SU-DHL-6 (cell line): Measurements from ENCODE around the gene SPIB.

Experiments used
- H2AFZ ChIP-seq: fragments of 200-600 bp; sonication (generic); 2 replicates; pipeline ENCODE4 v1.6.1; 2014; ENCODE audit warnings: low read depth, mild to moderate bottlenecking, moderate library complexity, mixed read lengths, antibody characterized with exemption, low read length; ENCODE audit not compliant: severe bottlenecking
- H3F3A ChIP-seq: fragments of 200-600 bp; shearing (Covaris generic); 2 replicates; pipeline ENCODE4 v1.6.0; 2016; ENCODE audit warnings: antibody characterized with exemption, mild to moderate bottlenecking; ENCODE audit not compliant: insufficient read depth
- H3K27ac ChIP-seq: fragments of 200-600 bp; sonication (generic); 2 replicates; pipeline ENCODE4 v1.5.1; 2016; ENCODE audit warnings: low read depth, mild to moderate bottlenecking, low read length, moderate library complexity, mixed read lengths
- H3K27me3 ChIP-seq: fragments of 200-600 bp; sonication (generic), shearing (Covaris generic); 2 replicates; pipeline ENCODE4 v1.6.0; 2014; ENCODE audit warnings: mild to moderate bottlenecking, low read length
- H3K36me3 ChIP-seq: fragments of 200-600 bp; sonication (generic); 2 replicates; pipeline ENCODE4 v1.6.1; 2014; ENCODE audit warnings: mild to moderate bottlenecking, low read length, mixed read lengths
- H3K4me2 ChIP-seq: fragments of 300-600, 200-600 bp; shearing (Covaris generic), sonication (generic); 2 replicates; pipeline ENCODE4 v1.6.0; 2014; ENCODE audit warnings: low read length, low read depth, mild to moderate bottlenecking; ENCODE audit not compliant: poor library complexity, severe bottlenecking
- H3K4me3 ChIP-seq: fragments of 200-600 bp; sonication (generic); 2 replicates; pipeline ENCODE4 v1.5.1; 2014; ENCODE audit warnings: antibody characterized with exemption, low read length, mild to moderate bottlenecking, mixed read lengths; ENCODE audit not compliant: insufficient read depth, poor library complexity, severe bottlenecking
- H3K79me2 ChIP-seq: fragments of 200-600 bp; sonication (generic); 2 replicates; pipeline ENCODE4 v1.6.1; 2014; ENCODE audit warnings: mild to moderate bottlenecking, low read length, moderate library complexity; ENCODE audit not compliant: insufficient read depth
- H3K9ac ChIP-seq: fragments of 200-600 bp; sonication (generic); 2 replicates; pipeline ENCODE4 v1.7.0; 2014; ENCODE audit warnings: mild to moderate bottlenecking, low read length
- H3K9me2 ChIP-seq: fragments of 200-600 bp; sonication (generic); replicated peaks from 2 replicates; pipeline ENCODE4 v1.6.1; 2014; ENCODE audit warnings: low read length; ENCODE audit not compliant: insufficient read depth
- H3K9me3 ChIP-seq: fragments of 200-600 bp; sonication (generic); 2 replicates; pipeline ENCODE4 v1.6.1; 2014; ENCODE audit warnings: low read length, mixed read lengths; ENCODE audit not compliant: insufficient read depth
- H4K20me1 ChIP-seq: fragments of 200-600 bp; sonication (generic); 2 replicates; pipeline ENCODE4 v1.6.1; 2014; ENCODE audit warnings: low read depth, mild to moderate bottlenecking, antibody characterized with exemption, low read length, moderate library complexity, mixed read lengths
- EZH2phosphoT487 ChIP-seq: fragments of 200-600 bp; sonication (generic), shearing (Covaris generic); conservative IDR thresholded peaks from 2 replicates; pipeline ENCODE4 v1.6.1; 2018; ENCODE audit warnings: mild to moderate bottlenecking, antibody characterized with exemption, low read length, moderate library complexity, mixed read lengths
- TF ChIP-seq, protein P1 (sequence below): fragments of 200-600 bp; sonication (generic); IDR thresholded peaks from one replicate; pipeline ENCODE4 v1.5.1; 2017; ENCODE audit warnings: antibody characterized with exemption, mild to moderate bottlenecking, low read length, moderate library complexity; ENCODE audit not compliant: insufficient read depth, poor library complexity, severe bottlenecking

Gene SPIB

DNA sequence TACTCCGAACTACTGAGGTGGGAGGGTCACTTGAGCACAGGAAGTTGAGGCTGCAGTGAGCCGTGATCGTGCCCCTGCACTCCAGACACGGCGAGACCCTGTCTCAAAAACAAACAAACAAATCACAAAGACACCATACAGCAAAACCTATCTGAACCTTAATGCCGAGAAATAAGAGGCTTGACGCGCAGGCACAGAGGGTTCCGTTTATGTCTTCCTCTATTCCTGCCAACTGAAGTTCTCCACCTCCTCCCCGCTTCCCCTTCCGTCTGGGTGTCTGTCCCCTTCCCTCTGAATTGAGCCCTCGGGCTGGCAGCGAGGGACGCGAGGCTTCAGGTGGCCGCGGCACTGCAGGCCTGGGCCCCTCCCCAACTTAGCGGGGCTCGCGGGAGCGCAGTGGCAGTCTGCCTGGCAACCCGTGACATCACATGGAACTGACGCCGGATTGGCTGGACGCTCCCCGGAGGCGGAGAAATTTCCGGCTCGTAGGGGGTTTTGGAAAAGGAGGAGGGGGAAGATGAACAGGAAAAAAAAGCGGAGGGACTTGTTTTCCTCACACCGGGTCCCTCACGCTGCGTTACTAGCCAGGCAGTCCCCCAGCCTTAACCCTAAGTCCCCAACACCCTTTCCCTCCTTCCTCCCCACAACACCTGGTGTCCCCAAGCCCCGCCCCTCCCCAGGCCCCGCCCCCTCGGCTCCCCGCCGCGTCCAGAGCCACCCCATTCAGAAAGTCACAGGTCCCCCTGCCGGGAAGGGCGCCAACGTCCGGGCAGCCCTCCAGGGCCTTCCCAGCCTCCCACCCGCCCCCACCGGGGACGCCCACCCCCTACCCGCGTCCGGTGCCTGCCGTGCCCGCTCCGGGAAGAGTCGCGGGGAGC lies 12.8 kb downstream of the SPIB start:
- Histone ChIP-seq H3K79me2 (no peaks in the 10 kb centered on the region), H3K9me2 (no peaks in the 10 kb centered on the region), H3K9ac (peak overlapping the region; percentile 54), H3K27ac (peak overlapping the region; percentile 71), H3F3A (peaks cover 58% of the 10 kb centered on the region), H3K36me3 (no peaks in the 10 kb centered on the region), H3K4me2 (peak overlapping the region; percentile 84), H3K27me3 (no peaks in the 10 kb centered on the region), H3K9me3 (no peaks in the 10 kb centered on the region), H2AFZ (peak overlapping the region; percentile 84), H4K20me1 (no peaks in the 10 kb centered on the region), H3K4me3 (peak overlapping the region; percentile 48)
- TF ChIP-seq, protein P1, sequence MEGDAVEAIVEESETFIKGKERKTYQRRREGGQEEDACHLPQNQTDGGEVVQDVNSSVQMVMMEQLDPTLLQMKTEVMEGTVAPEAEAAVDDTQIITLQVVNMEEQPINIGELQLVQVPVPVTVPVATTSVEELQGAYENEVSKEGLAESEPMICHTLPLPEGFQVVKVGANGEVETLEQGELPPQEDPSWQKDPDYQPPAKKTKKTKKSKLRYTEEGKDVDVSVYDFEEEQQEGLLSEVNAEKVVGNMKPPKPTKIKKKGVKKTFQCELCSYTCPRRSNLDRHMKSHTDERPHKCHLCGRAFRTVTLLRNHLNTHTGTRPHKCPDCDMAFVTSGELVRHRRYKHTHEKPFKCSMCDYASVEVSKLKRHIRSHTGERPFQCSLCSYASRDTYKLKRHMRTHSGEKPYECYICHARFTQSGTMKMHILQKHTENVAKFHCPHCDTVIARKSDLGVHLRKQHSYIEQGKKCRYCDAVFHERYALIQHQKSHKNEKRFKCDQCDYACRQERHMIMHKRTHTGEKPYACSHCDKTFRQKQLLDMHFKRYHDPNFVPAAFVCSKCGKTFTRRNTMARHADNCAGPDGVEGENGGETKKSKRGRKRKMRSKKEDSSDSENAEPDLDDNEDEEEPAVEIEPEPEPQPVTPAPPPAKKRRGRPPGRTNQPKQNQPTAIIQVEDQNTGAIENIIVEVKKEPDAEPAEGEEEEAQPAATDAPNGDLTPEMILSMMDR = no peak
- no peak for TF ChIP-seq EZH2phosphoT487

DNA sequence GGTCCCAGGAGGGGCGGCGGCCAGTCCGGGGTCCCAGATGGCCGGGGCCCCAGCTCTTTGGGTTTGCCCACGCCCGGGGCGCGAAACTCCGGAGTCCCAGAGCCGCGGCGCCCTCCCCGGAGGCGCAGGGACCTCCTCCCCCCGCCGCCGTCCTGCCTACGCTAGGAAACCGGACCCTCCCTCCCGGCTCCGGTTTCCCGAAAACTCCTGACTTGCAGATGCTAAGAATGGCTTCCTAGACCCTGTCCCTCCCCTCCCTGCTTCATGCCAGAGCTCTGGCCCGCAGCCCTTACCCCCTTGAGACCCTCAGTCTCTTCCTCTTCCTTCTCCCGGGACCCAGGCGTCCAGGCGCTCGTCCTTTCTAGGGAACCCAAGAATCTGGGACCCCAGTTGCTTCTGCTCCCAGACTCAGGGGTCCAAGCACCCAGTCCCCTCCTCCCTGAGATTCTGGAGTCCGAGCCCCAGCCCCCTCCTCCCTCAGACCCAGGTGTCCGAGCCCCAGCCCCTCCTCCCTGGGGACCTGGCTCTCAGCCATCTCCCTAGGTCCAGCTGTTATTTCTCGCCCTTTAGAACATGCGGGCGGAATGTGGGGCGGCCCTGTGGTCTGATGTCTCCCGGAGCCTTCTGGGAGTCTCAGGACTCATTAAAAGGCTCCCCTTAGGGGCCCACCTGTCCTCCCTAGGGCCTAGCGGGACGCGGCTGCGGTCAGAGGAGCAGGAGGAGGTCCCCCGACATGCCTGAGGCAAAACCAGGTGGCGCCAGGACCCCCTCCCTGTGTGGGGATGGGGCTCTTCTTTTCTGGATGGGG lies 13.7 kb downstream of the SPIB start, which contains the start of gene MYBPC2:
Gene MYBPC2, plus strand, starts transcription at position 672 of the 808 bp plus-strand sequence. Its CDS starts 62 bp downstream, at position 734.
- no peaks in the 10 kb centered on the region for H3K36me3 ChIP-seq
- peak within 1 kb of the TSS; percentile 48 for H3K4me3 ChIP-seq
- peak within 1 kb of the TSS; percentile 84 for H3K4me2 ChIP-seq
- H3K27ac ChIP-seq = peak within 1 kb of the TSS; percentile 71
- H3K27me3 ChIP-seq = no peaks in the 10 kb centered on the region
- no peaks in the 10 kb centered on the region for H3K9me3 ChIP-seq
- peaks cover 56% of the 10 kb centered on the region for H3F3A ChIP-seq
- no peaks in the 10 kb centered on the region for H3K79me2 ChIP-seq
- peak within 1 kb of the TSS; percentile 54 for H3K9ac ChIP-seq
- TF ChIP-seq, protein P1 = no peak
- no peak for TF ChIP-seq EZH2phosphoT487
- H2AFZ ChIP-seq = no peak within 1 kb of the TSS
- H4K20me1 ChIP-seq = no peaks in the 10 kb centered on the region
- H3K9me2 ChIP-seq = no peaks in the 10 kb centered on the region

DNA sequence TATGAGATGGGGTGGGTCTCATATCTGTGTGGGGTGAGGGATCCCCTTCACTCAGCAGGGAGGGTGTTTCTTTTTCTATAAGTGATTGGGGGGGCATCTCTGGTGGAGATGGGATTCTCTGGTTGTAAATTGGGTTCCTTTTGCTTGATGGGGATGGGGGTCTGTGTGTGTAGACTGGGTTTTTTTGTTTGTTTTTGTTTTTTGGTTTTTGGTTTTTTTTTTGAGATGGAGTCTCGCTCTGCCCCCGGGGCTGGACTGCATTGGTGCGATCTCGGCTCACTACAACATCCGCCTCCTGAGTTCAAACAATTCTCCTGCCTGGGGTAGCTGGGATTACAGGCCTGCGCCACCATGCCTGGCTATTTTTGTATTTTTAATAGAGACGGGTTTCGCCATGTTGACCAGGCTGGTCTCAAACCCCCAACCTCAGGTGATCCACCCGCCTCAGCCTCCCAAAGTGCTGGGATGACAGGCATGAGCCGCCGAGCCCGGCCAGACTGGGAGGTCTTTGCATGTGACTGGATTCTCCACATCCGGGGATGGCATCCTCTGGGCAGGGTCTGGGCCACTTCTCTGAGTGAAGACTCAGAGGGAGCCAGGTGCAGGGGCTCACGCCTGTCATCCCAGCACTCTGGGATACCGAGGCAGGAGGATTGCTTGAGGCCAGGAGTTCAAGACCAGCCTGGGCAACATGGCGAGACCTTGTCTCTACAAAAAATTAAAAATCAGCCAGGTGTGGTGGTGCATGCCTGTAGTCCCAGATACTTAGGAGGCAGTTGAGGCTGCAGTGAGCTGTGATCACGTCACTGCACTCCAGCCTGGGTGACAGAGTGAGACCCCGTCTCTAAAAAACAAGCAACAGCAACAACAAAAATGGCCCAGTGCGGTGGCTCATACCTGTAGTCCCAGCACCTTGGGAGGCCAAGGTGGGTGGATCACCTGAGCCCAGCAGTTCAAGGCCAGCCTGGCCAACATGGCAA lies 14.8 kb downstream of the SPIB start:
- Histone ChIP-seq H3K36me3 (no peaks in the 10 kb centered on the region), H3K79me2 (no peaks in the 10 kb centered on the region), H3K4me2 (peak overlapping the region; percentile 84), H3K9ac (peak overlapping the region; percentile 54; the same call in 1 of the 2 replicates), H3K9me3 (no peaks in the 10 kb centered on the region), H3K9me2 (no peaks in the 10 kb centered on the region), H3F3A (peaks cover 45% of the 10 kb centered on the region), H2AFZ (no peak overlapping the region), H3K4me3 (no peak overlapping the region), H3K27ac (peak overlapping the region; percentile 70), H4K20me1 (no peaks in the 10 kb centered on the region), H3K27me3 (no peaks in the 10 kb centered on the region)
- TF ChIP-seq, protein P1 = no peak
- TF ChIP-seq EZH2phosphoT487 = no peak
